HT1080 (cell line): ENCODE measurements around the gene ACOT2. TPM values are rescaled to one million over a fixed set of nuclear protein-coding genes. Genes with fewer than 3 reads are reported as not detected.

Experiments
- DNase-seq: peaks from one replicate; pipeline ENCODE4 v3.0.0-alpha.2; 2015; ENCODE audit warnings: low read depth
- total RNA-seq: library from RNA; depleted of rRNA; stranded (reverse); fragments of >200 nt; shearing (Covaris generic); gene quantifications from 2 replicates; pipeline ENCODE4 v1.2.3, GENCODE V29; 2014; rRNA removed

ACOT2 gene
- total RNA-seq, 1 experiment from 2014 or later: 13.7 TPM

DNA sequence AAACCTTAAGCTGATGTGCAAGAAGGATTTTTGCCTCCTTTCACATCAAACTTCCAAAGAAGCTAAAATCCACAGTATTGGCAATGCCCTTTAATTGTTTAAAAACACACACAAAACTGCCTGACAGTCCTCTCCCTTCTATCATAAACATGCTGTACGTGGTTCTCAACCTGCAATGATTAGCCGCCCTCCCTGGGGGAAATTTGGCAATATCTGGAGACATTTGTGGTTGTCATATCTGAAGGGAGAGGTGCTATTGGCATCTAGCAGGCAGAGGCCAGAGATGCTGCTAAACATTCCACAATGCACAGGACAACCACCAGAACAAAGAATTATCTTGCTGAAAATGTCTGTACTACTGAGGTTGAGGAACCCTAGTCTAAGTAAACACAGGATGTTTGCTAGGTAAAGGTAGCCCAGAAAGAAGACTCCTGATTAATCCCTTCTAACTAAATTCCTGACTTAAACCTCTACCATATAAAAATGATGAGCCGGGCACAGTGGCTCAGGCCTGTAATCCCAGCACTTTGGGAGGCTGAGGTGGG, 44.5 kb downstream of the ACOT2 start:
- no peak for DNase-seq

DNA sequence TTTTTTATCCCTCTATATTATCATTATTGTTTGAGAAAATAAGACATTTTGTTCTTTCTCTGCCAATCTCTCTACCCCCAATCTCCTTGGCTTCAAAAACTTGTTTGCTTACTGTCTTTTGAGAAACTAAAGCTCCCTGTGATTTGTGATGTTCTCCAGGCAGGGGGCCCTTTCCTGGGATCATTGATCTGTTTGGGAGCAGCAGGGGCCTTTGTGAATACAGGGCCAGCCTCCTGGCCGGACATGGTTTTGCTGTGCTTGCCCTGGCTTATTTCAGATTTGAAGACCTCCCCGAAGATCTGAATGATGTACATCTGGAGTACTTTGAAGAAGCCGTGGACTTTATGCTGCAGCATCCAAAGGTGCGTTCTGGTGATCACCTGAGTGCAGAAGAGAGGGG, 47.8 kb downstream of the ACOT2 start:
- DNase-seq: no peak

DNA sequence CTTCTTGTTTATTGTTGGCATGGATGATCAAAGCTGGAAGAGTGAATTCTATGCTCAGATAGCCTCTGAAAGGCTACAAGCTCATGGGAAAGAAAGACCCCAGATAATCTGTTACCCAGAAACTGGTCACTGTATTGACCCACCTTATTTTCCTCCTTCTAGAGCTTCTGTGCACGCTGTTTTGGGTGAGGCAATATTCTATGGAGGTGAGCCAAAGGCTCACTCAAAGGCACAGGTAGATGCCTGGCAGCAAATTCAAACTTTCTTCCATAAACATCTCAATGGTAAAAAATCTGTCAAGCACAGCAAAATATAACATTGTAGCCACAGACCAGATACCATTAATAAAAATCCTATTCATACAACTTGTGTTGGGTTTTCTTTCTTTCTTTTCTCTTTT, 50.5 kb downstream of the ACOT2 start:
- no peak for DNase-seq

DNA sequence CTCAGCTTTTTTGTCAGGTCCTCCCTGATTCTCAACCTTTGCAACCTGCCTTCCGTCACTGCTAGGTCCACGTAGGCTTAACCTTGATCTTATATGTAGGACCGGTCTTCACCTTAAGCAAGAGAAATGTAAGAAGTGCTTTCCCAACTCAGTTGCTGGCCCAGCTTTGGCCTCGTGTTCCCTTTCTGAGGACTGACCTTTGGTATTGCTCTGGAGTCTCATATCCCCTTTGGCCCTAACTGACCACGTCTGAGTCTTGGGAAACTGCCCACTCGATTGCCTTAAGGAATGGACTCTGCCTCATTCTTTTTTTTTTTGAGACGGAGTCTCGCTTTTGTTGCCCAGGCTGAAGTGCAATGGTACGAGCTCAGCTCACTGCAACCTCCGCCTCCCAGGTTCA, 51.3 kb downstream of the ACOT2 start:
- DNase-seq: no peak

DNA sequence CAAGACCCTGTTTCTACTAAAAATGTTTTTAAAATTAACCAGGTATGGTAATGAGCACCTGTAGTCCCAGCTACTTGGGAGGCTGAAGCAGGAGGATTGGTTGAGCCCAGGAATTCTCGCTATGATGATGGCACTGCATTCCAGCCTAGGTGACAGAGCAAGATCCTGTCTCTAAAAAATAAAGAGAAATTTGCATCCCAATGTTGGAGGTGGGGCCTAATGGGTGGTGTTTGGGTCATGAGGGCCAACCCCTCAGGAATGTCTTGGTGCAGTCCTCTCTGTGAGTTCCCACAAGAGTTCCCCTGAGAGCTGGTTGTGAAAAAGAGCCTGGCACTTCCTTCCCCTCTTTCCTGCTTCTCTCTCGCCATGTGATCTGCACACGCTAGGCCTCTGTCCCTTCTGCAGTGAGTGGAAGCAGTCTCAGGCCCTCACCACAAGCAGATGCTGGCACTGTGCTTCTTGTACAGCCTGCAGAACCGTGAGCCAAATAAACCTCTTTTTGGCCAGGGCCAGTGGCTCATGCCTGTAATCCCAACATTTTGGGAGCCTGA, 54.6 kb downstream of the ACOT2 start:
- DNase-seq: no peak

Other genes starting within 250 kb of the ACOT2 start
- gene NUMB, start 110.7 kb upstream of the ACOT2 start, total RNA-seq: 16.7 and 21.8 TPM in 2 replicates
- 0.13 and 0.43 TPM in 2 replicates for gene RIOX1, start 78.3 kb upstream of the ACOT2 start, total RNA-seq
- gene ACOT1, start 32.1 kb upstream of the ACOT2 start, total RNA-seq: not detected in 2 replicates
- gene HEATR4, start 10.3 kb upstream of the ACOT2 start, total RNA-seq: not detected in 2 replicates
- gene ACOT4, start 22.7 kb downstream of the ACOT2 start, total RNA-seq: not detected in 2 replicates
- not detected in 2 replicates for gene ACOT6, start 43.3 kb downstream of the ACOT2 start, total RNA-seq
- 4.6 and 4.8 TPM in 2 replicates for gene DNAL1, start 75.8 kb downstream of the ACOT2 start, total RNA-seq
- 10.2 and 12.1 TPM in 2 replicates for gene PNMA1, start 145.2 kb downstream of the ACOT2 start, total RNA-seq